PC-3 (cell line): ENCODE results near the gene STK32C. TPM values are rescaled to one million over a fixed set of nuclear protein-coding genes. Genes with fewer than 3 reads are reported as not detected.

Experiments used
- ATAC-seq: fragments of 200-7000 bp; cut with Tn5 transposase; 2 replicates; pipeline ENCODE4 v1.9.1; 2020; ENCODE audit warnings: mild to moderate bottlenecking, moderate library complexity
- BruUV-seq: library from RNA; stranded (reverse); fragments of 400-500 nt; replicated peaks from 2 replicates; lab custom pipeline; 2021; lab: Mats Ljungman, UMichigan
- CTCF ChIA-PET: fragments of 300-600 bp; sonication (Branson Sonifier 250); formaldehyde crosslinking; loops from one replicate; lab custom pipeline; 2022; ENCODE audit warnings: antibody characterized with exemption; lab: Charles Lee
- POLR2A ChIA-PET: fragments of 300-600 bp; sonication (Branson Sonifier 250); formaldehyde crosslinking; loops from one replicate; lab custom pipeline; 2022; ENCODE audit warnings: antibody characterized with exemption; ENCODE audit not compliant: unreplicated experiment; lab: Charles Lee
- DNase-seq: peaks from one replicate; pipeline ENCODE4 v3.0.0-alpha.2; 2015
- H2AFZ ChIP-seq: fragments of 300-600 bp; sonication (generic); 2 replicates; pipeline ENCODE4 v1.6.0; 2016; ENCODE audit warnings: antibody characterized with exemption, low read length
- H3F3A ChIP-seq: fragments of 300-600 bp; sonication (generic); one replicate; pipeline ENCODE4 v1.6.0; 2017; ENCODE audit warnings: antibody characterized with exemption, low read length, control low read depth, mild to moderate bottlenecking; ENCODE audit not compliant: unreplicated experiment
- H3K27ac ChIP-seq: fragments of 300-600 bp; sonication (generic); 2 replicates; pipeline ENCODE4 v1.5.1; 2016; ENCODE audit warnings: mild to moderate bottlenecking, low read length
- H3K27me3 ChIP-seq: fragments of 300-600 bp; sonication (generic); 2 replicates; pipeline ENCODE4 v1.6.1; 2016; ENCODE audit warnings: low read length, mixed read lengths
- H3K36me3 ChIP-seq: fragments of 300-600 bp; sonication (generic); 2 replicates; pipeline ENCODE4 v1.6.1; 2016; ENCODE audit warnings: low read depth, mixed run types, low read length, mixed read lengths
- H3K4me1 ChIP-seq: fragments of 300-600 bp; sonication (generic); 2 replicates; pipeline ENCODE4 v1.5.1; 2016; ENCODE audit warnings: low read length; ENCODE audit not compliant: insufficient read depth
- H3K4me2 ChIP-seq: fragments of 300-600 bp; sonication (generic); 2 replicates; pipeline ENCODE4 v1.6.0; 2016; ENCODE audit warnings: low read length
- H3K4me3 ChIP-seq: fragments of 300-600 bp; sonication (generic); 2 replicates; pipeline ENCODE4 v1.5.1; 2016; ENCODE audit warnings: mild to moderate bottlenecking, low read length, mixed read lengths
- H3K79me2 ChIP-seq: fragments of 300-600 bp; sonication (generic); 2 replicates; pipeline ENCODE4 v1.6.1; 2017; ENCODE audit warnings: low read length, mixed read lengths
- H3K9ac ChIP-seq: fragments of 300-600 bp; sonication (generic); 2 replicates; pipeline ENCODE4 v1.6.0; 2016; ENCODE audit warnings: mild to moderate bottlenecking, low read length
- H3K9me2 ChIP-seq: fragments of 300-600 bp; sonication (generic); replicated peaks from 2 replicates; pipeline ENCODE4 v1.6.1; 2016; ENCODE audit warnings: mixed run types, low read length, mixed read lengths
- H3K9me3 ChIP-seq: fragments of 300-600 bp; sonication (generic); 2 replicates; pipeline ENCODE4 v1.6.1; 2016; ENCODE audit warnings: low read length, mixed read lengths
- H4K20me1 ChIP-seq: fragments of 300-600 bp; sonication (generic); 2 replicates; pipeline ENCODE4 v1.6.1; 2016; ENCODE audit warnings: low read length, mixed read lengths
- EZH2 ChIP-seq: fragments of 300-600 bp; sonication (generic); IDR thresholded peaks from one replicate; pipeline ENCODE4 v1.6.1; 2017; ENCODE audit warnings: antibody characterized with exemption, mild to moderate bottlenecking, low read length; ENCODE audit not compliant: unreplicated experiment
- EZH2phosphoT487 ChIP-seq: fragments of 300-600 bp; sonication (generic); IDR thresholded peaks from 2 replicates; pipeline ENCODE4 v1.6.1; 2018; ENCODE audit warnings: mild to moderate bottlenecking, antibody characterized with exemption, low read length, borderline replicate concordance
- intact Hi-C: fragments of 100-400 bp; cut with micrococcal nuclease; formaldehyde crosslinking; loops from 2 replicates; pipeline ENCODE4 v1.9.0; 2023
- total RNA-seq: library from RNA; depleted of rRNA; stranded (reverse); fragments of >200 nt; gene quantifications from 2 replicates; pipeline ENCODE4 v1.2.3, GENCODE V29; 2014
- TF ChIP-seq, protein P1 (sequence below): fragments of 300-600 bp; sonication (generic); conservative IDR thresholded peaks from 2 replicates; pipeline ENCODE4 v1.5.1; 2017; ENCODE audit warnings: antibody characterized with exemption, low read depth, mild to moderate bottlenecking, low read length

The STK32C gene
- total RNA-seq, 1 experiment from 2014 or later = 28.3 TPM

DNA sequence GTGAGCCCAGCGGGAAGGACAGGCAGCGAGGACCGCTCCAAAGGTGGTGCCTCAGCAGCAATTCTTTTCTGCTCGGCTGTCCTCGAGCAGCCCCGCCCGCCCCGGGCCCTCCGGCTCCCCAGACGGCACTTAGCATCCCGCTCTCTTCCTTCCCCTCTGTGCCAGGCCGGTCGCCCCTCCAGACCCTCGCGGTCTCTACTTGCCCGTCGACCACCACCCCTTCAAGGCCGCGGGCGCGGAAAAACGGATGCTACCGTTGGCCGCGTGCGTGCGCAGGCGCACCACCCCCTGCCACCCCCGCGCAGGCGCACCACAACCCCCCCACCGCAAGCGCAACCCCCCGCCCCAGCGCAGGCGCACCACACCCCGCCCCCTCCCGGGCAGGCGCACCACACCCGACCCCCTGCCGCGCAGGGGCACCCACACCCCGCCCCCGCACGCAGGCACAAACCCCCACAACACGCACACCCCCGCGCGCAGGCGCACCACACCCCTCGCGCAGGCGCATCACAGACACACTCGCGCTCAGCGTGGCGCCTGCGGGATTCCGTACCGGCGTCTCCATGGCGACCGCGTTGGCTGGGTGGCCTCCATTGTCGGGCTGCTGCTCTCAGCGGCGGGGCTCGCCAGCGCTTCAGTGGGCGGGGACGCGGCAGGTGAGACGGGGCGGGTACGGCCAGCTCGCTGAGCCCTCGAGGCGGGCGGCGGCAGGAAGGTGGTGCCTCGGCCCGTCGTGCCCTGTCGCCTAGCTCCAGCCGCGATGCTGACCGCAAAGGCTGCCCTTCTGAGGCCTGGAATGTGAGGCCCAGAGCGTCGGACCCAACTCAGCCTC lies 24.1 kb upstream of the STK32C start, which contains the start of gene LRRC27:
Gene LRRC27 (plus strand): TSS at position 593 of the 832 bp plus-strand sequence. CDS start 1,332 bp downstream, outside the sequence.
- no peaks in the 10 kb centered on the region for H3K9me3 ChIP-seq
- H3K27me3 ChIP-seq = no peaks in the 10 kb centered on the region
- peaks cover 8% of the 10 kb centered on the region for H3K4me1 ChIP-seq
- H3K9ac ChIP-seq = peak within 1 kb of the TSS; percentile 91
- H3K79me2 ChIP-seq = peaks cover 46% of the 10 kb centered on the region
- no peaks in the 10 kb centered on the region for H4K20me1 ChIP-seq
- peak within 1 kb of the TSS; percentile 98 for H3K4me3 ChIP-seq
- peak within 1 kb of the TSS; percentile 85 for H2AFZ ChIP-seq
- H3K27ac ChIP-seq = peak within 1 kb of the TSS; percentile 61
- H3K4me2 ChIP-seq = peak within 1 kb of the TSS; percentile 98
- TF ChIP-seq, protein P1, sequence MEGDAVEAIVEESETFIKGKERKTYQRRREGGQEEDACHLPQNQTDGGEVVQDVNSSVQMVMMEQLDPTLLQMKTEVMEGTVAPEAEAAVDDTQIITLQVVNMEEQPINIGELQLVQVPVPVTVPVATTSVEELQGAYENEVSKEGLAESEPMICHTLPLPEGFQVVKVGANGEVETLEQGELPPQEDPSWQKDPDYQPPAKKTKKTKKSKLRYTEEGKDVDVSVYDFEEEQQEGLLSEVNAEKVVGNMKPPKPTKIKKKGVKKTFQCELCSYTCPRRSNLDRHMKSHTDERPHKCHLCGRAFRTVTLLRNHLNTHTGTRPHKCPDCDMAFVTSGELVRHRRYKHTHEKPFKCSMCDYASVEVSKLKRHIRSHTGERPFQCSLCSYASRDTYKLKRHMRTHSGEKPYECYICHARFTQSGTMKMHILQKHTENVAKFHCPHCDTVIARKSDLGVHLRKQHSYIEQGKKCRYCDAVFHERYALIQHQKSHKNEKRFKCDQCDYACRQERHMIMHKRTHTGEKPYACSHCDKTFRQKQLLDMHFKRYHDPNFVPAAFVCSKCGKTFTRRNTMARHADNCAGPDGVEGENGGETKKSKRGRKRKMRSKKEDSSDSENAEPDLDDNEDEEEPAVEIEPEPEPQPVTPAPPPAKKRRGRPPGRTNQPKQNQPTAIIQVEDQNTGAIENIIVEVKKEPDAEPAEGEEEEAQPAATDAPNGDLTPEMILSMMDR = no peak
- no peak for TF ChIP-seq EZH2phosphoT487
- TF ChIP-seq EZH2 = no peak
- H3K36me3 ChIP-seq = no peaks in the 10 kb centered on the region
- DNase-seq (peak; percentile 94), ATAC-seq (peak; percentile 80)
- H3F3A ChIP-seq = no peaks in the 10 kb centered on the region
- ChIA-PET POLR2A (no interaction called here), CTCF (no interaction called here)
- no TSS peak for BruUV-seq
- H3K9me2 ChIP-seq = no peaks in the 10 kb centered on the region
- intact Hi-C loops = no loop called here

GRCh38 chr10:132330486-132330833 lies 22.7 kb upstream of the STK32C start:
- ChIA-PET POLR2A (interaction anchor here (0.7 kb wide), 1 partner anchor 21 kb away, joined by 9 read pairs; no protein-coding TSS in a partner anchor), CTCF (no interaction called here)
- H3K27ac ChIP-seq = peak overlapping the region; percentile 39

More at GRCh38 chr10:132330486-132330833, 22.7 kb upstream of the STK32C start:
- Histone ChIP-seq H4K20me1 (no peaks in the 10 kb centered on the region), H3K9me3 (no peaks in the 10 kb centered on the region), H3K36me3 (no peaks in the 10 kb centered on the region), H2AFZ (no peak overlapping the region), H3K4me3 (peak overlapping the region; percentile 98), H3F3A (no peaks in the 10 kb centered on the region), H3K27me3 (no peaks in the 10 kb centered on the region), H3K4me1 (peaks cover 8% of the 10 kb centered on the region), H3K9ac (peak overlapping the region; percentile 91), H3K9me2 (no peaks in the 10 kb centered on the region), H3K4me2 (peak overlapping the region; percentile 98), H3K79me2 (peaks cover 54% of the 10 kb centered on the region)
- no peak for TF ChIP-seq EZH2phosphoT487
- TF ChIP-seq, protein P1 = no peak
- no peak for TF ChIP-seq EZH2
- ATAC-seq (no peak), DNase-seq (no peak)
- intact Hi-C loops = no loop called here
- no TSS peak for BruUV-seq
